ENCODE measurements around the gene CCDC51.

GRCh38 chr3:48417529-48418108 lies 22.3 kb downstream of the CCDC51 start:
- TF ChIP-seq PRPF4 (IDR thresholded peaks at IDR 0.05; ENCODE audit: insufficient read depth, low read depth, low read length, poor library complexity, severe bottlenecking): no peak
- no peak for TF ChIP-seq RAD51 (IDR thresholded peaks at IDR 0.05; ENCODE audit: borderline replicate concordance, low read depth)

Measured in K562 (cell line).